ENCODE results near the gene RNF157. TPM values are rescaled to one million over a fixed set of nuclear protein-coding genes. Genes with fewer than 3 reads are reported as not detected.

Gene RNF157
- total and polyA plus RNA-seq, 9 of the 15 experiments (the other 6 are each of a cell fraction or from before 2014, with no cell fraction given), result 8.1 to 31.7 (median 20.8) TPM

GRCh38 chr17:76195281-76196096, 44.8 kb downstream of the RNF157 start (continued):
- TF ChIP-seq TSHZ1 (CRISPR knock-in tag; IDR thresholded peaks at IDR 0.05) (no peak), NFIX (CRISPR knock-in tag; IDR thresholded peaks at IDR 0.05; ENCODE audit: low read depth) (no peak), SRF (CRISPR knock-in tag; IDR thresholded peaks at IDR 0.05) (no peak), BRF1 (IDR thresholded peaks at IDR 0.05; ENCODE audit: borderline replicate concordance, extremely low read depth, insufficient read length) (no peak), NR2C2 (CRISPR knock-in tag; IDR thresholded peaks at IDR 0.05) (no peak), NR2C2 (tag; IDR thresholded peaks at IDR 0.05) (peak; percentile 30; the same call in 1 of the 2 replicates), ZNF407 (IDR thresholded peaks at IDR 0.05; ENCODE audit: low read depth) (no peak), CBFB (CRISPR knock-in tag; IDR thresholded peaks at IDR 0.05) (no peak), JUNB (CRISPR knock-in tag; conservative IDR thresholded peaks at IDR 0.05) (no peak), RHOXF2B (CRISPR knock-in tag; conservative IDR thresholded peaks at IDR 0.05) (no peak), ZNF197 (CRISPR knock-in tag; IDR thresholded peaks at IDR 0.05; ENCODE audit: low read depth) (no peak), RBM14 (IDR thresholded peaks at IDR 0.05; ENCODE audit: borderline replicate concordance, insufficient read depth, low read depth, low read length) (no peak), ZNF280A (IDR thresholded peaks at IDR 0.05; ENCODE audit: low read depth, partially characterized antibody) (no peak), ZNF431 (CRISPR knock-in tag; IDR thresholded peaks at IDR 0.05) (no peak)
